HG02870 (cell line): Measurements from ENCODE around the gene ALS2CL.

Source experiments
- ATAC-seq: cut with Tn5 transposase; IDR thresholded peaks from one replicate; pipeline ENCODE4 v1.9.1; 2021; ENCODE audit warnings: mild to moderate bottlenecking, moderate library complexity; ENCODE audit not compliant: unreplicated experiment

Gene ALS2CL

DNA sequence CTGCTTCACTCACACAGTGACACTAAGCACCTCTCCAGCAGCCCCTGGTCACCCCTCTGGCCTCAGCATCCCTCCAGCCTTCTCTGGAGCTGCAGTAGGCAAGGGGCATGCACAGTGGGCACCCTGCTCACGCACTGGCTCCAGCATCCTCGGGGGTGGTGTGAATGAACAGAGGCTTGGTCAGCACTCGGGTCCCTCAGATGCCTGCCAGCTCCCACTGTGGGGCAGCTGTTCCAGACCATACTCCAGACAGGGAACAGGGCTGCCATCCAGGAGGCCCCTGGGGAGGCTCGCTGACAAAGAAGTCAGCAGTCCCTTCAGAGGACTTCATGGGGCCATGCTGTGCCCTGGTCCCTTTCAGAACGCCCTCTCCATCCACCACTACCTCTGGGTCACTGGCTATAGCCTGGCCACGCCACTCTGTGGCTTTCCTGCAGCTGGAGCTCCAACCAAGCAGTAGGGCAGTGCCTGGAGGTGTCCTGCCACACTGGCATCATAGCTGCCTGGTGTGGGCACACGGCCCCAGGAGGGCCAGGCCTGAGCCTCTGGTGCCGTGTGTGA is 26.3 kb downstream of the ALS2CL start:
- ATAC-seq: no peak

DNA sequence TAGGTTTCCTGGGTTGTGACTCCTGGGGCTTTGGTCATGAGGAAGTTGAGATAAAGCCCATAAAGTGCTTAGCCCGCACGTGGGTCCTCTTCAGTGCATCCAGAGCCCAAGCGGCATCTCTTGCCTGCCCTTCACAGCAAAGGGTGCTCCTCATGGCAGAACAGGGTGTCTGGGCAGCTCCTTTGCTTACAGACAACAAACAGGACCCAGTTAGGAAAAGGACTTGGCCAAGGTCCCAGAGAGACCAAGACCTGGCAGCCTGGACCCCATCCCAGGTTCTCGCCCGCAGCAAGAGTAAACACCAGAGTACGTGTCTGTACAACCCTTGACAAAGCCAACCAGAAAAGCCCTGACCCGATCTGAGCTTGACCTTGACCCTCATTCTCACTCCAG is 27.0 kb downstream of the ALS2CL start:
- ATAC-seq: no peak

DNA sequence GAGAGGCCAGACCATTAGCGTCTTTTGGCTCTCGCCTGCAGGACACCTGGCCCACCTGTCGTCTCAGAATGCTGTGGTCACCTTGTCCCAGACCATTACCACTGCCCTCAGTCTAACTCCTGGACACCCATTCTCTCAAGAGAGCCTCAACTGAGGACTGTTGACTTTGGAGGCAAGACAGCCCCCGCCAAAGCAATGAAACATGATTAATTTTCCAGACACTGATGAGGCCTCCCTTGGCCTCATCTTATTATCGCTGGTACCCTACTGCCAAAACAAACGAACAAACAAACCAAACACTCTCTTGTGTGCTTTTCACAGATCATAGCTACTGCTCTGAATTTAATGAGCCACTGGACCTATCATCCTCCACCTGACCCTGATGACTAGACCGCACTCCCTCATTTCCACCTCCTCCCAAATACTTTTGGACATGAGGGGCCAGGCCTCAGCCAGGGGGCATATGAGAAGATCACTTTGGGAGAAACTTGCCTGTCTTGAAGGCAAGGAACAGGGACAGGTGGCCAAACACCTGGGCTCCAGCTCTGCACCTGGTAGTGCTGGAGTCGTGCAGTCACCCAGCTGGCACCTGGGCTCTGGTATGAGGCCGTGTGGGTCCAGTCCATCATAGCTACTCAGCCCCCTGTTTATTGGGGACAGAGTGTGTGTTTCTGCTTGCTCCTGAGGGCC is 27.6 kb downstream of the ALS2CL start:
- ATAC-seq: no peak

DNA sequence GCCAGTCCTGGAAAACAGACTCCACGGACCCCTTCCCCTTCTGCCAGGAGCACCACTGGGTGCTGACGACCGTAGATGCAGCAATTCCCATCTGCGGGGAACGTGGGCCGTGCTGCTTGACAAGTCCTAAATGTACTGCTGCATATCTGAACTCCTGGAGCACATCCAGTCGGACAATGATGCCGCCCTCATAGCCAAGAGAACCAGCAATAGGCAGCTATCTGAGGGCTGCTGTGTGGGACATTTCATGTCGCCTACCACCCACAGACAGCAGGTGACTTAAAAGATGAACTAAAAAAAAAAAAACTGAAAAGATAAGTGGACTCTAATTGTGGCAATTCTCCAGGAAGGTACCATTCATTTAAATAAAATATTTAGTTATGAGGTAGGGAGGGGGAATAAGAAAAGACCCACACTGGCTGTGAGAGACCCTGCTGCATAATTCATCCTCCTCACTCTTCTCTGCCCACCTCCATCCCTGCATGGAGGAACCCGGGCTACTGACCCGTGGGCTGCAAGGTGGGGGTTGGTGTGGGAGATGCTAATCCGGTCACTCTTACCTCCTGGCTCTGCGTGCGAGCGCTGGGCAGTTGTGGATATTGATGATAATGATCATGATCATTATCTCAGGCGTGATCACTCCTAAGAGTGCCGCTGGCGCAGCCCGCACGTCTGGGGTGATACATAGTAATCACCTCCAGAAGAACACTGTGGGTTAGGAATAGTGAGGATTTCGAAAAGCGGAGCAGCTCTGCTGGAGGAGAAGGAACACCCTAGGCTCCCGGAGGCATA is 28.3 kb downstream of the ALS2CL start:
- ATAC-seq: no peak

DNA sequence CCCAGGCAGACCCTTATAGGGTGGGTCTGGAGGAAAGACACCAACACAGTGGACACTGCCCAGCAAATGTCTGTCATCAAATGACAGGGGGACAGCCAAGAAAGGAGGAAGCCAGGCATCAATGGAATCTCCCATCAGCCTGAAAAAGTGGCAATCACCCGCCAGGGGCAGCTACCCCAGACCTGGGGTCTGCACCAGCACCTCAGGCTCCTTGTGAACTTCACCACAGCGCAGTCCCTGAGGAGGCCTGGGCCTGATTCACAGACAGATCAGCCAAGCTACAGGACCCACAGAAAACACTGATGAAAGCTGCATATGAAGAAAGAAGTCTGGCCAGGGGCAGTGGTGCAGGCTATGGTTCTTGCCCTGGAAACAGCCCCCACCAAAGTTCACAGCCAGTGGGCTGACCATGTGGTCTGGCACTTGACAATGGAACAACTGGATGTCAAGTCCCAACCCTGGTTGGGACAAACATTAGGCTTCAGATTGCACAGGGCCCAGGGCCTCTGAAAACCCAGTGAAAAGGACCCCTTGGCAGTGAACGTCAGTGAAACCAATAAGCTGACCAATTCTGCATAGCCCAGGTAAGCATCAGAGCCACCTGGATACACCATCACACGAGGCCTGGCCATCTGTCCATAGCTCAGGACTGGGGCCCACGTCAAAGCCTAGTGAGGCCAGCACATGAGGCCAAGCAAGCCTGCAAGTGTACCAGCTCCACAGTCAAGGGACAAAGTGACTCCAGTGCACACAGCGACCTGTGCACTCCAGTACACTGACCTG is 29.1 kb downstream of the ALS2CL start:
- no peak for ATAC-seq

DNA sequence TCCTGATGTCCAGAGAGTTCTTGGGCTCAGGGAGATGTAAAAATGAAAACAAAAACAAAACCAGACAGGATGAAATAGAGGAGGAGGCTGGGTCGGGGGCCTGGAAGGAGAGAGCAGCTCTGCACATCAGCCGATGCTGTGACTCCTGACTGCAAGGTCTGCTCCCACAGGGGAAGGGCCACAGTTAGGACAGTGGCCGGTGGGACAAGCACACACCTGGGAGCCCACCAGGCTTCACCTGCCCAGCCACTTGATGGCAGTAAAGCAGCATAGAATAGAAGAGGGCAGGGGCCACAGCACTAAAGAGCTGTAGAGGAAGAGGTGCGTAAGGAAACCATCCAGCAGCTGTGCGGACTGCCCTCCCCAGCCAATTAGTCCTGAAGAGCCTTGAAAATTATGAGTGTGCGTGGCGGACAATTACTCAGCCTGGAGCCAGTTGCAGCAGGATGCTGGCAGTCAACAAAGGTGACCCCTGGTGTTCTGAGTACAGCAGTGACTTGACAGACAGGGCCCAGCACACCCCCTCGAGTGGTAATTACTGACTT is 29.8 kb downstream of the ALS2CL start:
- no peak for ATAC-seq

DNA sequence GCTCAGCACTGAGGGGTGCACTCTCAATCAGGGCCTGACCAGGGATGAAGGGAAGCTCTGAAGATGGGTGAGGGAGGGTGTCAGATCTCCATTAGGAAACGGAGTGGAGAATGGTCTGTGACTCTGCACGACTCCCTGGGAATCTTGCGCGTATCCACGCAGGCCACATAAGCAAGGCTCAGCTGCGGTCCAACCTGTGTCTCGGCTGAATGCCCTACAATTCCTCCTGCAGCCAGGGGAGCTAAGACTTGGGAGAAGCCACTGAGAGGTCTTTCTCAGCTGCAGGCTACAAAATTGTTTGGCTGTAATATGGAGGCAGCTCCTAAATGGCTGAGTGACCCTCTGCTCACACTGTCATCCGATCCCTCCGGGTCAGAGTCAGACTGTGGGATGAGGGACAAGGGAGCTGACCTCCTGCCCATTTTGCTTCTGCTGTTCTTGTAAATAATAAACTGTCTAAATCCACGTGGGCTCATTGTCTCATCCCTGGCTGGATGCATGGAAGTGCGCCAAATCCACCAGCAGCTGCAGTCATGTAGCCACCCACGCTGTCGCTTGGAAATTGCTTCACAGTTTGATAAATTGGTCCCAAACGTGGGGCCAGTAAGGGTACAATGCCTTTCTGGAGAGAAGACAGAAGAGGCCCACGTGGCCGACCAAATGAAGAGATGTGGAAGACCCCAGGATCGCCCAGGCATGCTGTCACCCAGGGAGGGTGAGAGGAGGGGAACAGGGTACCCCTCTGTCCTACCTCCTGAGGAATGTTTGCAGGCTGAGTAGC is 30.5 kb downstream of the ALS2CL start:
- no peak for ATAC-seq

DNA sequence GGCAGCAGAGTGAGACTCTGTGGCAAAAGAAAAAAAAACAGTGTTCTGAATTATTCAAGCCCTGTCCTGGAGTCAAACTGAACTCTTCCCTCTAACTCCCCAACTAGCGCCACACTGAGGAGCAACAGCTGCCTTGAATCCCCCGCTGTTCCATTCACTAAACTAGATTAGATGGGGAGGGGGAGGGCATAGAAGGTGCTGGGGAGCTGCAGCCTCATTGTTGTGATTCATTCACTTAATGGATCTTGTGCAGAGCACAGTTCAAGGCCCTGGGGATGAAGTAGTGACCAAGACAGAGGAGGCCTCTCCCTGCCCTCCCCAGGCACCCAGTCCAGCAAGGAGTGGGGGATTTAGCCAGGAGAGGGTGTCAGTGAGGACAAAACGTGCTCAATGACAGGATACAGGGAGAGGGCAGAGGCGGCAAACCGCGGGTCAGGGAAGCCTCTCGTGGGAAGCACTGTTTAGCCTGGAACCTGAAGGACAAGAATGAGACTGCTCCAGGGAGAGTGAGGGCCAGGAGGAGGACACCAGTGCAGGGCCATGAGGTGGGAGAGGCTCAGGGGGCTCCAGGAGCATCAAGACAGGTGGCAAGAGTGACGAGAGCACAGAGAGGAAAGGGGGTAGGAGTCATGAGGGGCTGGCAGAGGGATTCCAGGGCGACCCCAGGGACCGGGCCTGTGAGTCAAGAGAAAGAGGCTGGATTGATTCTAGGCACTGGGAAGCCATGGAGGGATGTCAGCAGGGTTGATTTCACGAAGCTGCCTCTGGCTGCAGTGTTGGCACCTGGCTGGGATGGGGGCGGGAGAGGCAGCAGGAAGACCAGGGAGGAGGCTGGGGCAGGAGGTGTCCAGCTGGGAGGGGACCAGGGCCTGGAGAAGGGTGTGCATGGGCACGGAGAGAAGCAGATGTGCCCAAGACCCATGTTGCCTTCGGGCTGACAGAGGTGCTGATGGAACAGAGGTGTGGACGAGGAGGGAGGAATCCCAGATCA is 31.4 kb downstream of the ALS2CL start:
- no peak for ATAC-seq

DNA sequence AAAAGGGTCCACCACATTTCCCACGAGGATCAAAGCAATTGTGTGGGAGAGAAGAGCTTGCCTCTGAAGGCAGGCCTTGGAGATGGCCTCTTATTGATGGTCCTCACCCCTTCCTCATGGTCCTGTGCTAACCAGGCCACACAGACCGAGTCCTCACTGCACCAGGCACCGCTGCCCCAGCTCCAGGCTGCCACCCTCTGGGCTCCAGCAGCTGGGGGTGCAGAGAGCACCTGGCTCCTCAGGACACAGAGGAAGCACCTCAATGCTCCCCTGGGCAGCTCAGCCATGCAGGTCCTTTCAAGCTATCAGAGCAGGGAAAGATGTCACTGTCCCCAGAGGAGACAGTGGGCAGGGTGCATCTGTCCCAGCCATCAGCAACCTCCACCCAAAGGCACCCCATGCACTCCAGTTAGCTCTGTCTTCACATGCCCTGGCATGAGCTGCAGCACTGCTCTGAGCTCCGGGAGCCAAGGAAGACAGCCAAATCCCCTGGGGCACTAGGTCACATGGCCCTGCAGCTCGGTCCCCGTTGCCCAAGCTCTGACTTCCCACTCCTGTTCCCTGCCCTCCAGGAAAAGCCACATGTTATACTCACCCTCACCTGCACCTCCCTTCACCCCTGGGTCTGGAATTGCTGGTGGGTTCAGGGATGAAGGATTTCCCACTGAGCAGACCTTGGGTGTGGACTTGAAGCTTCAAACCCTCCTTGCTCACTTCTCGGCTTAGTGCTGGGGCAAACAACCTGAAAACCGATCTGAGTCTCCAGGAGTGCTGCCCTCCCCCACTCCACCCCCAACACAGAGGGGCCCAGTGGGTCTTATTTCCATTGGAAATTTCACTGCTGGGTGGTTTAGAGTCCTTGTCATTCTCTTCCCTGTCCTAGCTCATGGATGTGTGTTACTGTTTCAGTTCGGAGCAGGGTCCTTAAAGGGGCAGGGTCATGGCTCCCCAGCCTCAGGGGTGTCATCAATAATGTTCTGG is 32.6 kb downstream of the ALS2CL start:
- no peak for ATAC-seq

DNA sequence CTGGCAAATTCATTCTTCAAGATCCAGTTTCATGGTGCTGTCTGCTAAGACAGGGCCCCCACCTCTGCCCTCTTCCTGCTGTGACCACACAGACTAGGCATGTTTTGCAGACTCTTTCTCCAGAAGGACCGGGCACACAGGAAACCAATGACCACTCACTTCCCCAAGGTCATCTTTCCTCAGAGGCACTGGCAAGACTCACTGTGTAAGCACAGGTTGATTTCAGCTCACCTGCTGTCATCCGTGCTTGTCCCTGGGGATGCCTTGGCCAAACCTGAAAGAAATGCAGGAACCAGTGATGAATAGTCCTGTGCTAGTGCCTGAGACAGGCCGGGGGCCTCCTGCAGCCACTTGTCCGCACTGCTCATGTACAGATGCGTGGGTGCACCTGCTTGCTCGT is 33.5 kb downstream of the ALS2CL start:
- no peak for ATAC-seq

DNA sequence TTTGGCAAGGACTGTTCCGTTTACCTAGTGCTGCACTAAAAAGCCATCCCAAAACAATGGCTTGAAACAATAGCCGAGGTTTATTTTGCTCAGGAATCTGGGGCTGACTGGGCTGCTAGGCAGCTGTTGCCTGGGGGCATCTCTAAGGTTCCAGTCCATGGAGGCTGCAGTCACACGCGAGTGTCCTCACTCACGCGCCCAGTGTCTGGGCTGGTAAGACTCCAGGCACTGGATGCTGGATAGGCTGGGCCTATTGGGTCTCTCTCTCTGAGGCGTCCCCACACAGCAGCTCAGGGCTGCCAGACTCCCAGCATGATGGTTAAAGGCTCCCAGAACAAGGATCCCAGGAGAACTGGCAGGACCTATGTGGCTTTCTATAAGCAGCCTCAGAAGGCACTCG is 34.2 kb downstream of the ALS2CL start:
- ATAC-seq: no peak

DNA sequence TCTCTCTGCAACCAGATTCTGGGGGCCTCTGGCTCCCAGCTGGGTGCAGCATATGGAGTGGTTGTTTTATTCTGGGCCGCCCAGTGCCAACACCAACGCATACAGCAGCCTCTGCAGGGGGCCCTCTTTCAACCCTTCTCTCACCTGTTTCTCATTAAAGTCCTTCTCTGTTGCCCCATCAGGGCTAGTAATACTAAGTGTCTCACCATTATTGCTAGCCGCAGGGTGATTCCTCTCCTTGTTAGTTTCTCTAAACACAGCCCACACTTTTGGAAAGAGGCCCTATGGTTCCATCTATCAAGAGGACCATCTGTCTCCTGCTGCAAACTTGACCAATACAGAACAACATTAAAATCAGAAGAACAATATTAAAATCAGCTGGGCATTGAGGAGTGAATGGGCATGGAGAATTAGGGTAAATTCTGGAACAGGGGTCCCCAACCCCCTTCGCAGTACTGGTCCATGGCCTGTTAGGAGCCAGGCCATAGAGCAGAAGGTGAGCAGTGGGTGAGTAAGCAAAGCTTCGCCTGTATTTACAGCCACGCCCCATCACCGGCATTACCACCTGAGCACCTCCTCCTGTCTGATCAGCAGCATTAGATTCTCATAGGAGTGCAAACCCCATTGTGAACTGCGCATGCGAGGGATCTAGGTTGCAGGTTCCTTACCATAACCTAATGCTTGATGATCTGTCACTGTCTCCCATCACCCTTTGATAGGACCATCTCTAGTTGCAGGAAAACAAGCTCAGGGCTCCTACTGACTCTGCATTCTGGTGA is 36.5 kb downstream of the ALS2CL start:
- no peak for ATAC-seq

DNA sequence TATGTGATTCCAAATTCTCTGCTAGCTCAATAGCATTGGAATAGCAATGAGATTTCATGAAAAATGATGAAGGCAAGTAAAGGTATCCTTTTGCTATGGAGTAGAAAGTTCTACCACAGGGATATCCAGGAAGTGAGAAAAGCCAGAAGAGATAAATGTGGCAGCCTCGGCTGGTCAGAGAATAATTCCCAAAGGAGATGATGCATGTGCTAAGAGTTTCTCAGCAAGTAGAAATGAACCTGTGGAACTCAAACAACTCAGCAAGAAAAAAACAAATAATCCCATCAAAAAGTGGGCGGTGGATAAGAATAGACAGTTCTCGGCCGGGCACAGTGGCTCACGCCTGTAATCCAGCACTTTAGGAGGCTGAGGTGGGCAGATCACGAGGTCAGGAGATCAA is 38.2 kb downstream of the ALS2CL start:
- no peak for ATAC-seq

DNA sequence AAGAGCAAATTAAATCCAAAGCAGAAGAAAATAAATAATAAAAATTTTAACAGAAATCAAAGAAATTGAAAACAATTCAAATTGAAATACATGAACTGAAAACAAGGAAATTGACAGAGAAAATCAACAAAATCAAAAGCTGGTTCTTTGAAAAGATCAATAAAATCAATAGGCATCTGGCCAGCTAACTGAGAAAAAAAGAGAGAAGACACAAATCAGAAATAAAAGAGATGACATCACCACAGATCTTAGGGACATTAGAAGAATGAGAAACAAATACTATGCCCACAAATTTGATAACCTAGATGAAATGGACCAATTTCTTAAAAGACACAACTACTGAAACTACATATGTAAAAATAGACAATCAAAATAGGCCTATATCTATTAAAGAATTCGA is 42.4 kb downstream of the ALS2CL start:
- ATAC-seq: no peak

DNA sequence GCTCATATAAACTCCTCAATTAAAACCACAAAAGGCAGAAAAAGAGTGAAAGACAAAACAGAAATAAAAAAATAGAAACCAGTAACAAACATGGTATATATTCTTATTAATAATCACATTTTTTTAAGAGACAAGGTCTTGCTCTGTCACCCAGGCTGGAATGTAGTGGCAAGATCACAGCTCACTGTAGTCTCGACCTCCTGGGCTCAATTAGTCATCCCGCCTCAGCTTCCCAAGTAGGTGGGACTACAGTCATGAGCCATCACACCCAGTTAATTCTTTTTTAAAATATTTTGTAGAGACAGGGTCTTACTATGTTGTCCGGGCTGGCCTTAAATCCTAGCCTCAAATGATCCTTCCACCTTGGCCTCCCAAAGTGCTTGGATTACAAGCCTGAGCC is 44.0 kb downstream of the ALS2CL start:
- ATAC-seq: no peak

DNA sequence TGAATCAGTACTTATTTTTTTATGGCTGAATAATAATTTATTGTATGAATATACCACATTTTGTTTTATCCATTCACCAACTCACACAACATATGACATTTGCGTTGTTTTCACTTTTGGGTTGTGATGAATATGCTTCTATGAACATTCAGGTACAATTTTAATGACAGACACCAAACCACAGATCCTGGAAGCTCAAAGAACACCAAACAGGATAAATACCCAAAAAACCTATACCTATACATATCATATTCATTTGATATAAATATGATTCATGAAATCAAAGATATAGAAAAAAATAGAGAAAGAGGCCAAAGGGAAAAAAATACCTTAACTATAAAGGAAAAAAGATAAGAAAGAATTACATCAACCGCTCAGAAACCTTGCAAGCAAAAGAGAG is 45.4 kb downstream of the ALS2CL start:
- no peak for ATAC-seq

DNA sequence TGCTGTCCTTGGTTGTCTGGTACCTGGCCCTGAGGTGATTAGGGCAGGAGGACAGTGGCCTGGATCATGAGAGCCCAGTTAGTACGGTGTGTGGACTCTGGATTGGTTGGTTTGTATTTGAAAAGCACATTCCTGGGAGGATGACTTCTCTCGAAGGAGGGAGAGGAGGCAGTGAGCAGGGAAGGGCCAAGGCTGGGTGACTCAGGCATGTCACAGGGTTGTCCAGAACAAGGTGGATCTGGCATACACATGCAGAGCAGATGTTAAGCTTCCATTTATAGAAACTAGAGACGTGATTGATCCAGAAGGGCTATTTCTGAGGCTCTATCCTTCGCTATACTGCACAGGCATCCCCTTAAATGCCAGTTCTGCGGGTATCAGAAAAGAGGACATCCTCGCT is 46.8 kb downstream of the ALS2CL start:
- no peak for ATAC-seq
